Measurements from ENCODE around the gene DUSP7. TPM values are rescaled to one million over a fixed set of nuclear protein-coding genes. Genes with fewer than 3 reads are reported as not detected.

The DUSP7 gene
- total RNA-seq, 1 donor from 2014 or later, result 19.4 TPM

- DNase-seq (ENCODE audit: extremely low spot score, unreplicated experiment), result no peak
- Mint-ChIP-seq H3K4me3 (ENCODE audit: unreplicated experiment) (peak overlapping the region; percentile 87), H3K9me3 (ENCODE audit: unreplicated experiment) (no peaks in the 10 kb centered on the region), H3K27me3 (ENCODE audit: unreplicated experiment) (no peaks in the 10 kb centered on the region), H3K36me3 (ENCODE audit: unreplicated experiment) (peaks cover 10% of the 10 kb centered on the region), H3K27ac (ENCODE audit: unreplicated experiment) (peak overlapping the region; percentile 76), H3K4me1 (ENCODE audit: unreplicated experiment) (peaks cover 36% of the 10 kb centered on the region)
- TF ChIP-seq, protein P1, sequence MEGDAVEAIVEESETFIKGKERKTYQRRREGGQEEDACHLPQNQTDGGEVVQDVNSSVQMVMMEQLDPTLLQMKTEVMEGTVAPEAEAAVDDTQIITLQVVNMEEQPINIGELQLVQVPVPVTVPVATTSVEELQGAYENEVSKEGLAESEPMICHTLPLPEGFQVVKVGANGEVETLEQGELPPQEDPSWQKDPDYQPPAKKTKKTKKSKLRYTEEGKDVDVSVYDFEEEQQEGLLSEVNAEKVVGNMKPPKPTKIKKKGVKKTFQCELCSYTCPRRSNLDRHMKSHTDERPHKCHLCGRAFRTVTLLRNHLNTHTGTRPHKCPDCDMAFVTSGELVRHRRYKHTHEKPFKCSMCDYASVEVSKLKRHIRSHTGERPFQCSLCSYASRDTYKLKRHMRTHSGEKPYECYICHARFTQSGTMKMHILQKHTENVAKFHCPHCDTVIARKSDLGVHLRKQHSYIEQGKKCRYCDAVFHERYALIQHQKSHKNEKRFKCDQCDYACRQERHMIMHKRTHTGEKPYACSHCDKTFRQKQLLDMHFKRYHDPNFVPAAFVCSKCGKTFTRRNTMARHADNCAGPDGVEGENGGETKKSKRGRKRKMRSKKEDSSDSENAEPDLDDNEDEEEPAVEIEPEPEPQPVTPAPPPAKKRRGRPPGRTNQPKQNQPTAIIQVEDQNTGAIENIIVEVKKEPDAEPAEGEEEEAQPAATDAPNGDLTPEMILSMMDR (IDR thresholded peaks at IDR 0.05), result no peak
Measured at GRCh38 chr3:52055537-52056351, 627 bp downstream of the DUSP7 start.

DNA sequence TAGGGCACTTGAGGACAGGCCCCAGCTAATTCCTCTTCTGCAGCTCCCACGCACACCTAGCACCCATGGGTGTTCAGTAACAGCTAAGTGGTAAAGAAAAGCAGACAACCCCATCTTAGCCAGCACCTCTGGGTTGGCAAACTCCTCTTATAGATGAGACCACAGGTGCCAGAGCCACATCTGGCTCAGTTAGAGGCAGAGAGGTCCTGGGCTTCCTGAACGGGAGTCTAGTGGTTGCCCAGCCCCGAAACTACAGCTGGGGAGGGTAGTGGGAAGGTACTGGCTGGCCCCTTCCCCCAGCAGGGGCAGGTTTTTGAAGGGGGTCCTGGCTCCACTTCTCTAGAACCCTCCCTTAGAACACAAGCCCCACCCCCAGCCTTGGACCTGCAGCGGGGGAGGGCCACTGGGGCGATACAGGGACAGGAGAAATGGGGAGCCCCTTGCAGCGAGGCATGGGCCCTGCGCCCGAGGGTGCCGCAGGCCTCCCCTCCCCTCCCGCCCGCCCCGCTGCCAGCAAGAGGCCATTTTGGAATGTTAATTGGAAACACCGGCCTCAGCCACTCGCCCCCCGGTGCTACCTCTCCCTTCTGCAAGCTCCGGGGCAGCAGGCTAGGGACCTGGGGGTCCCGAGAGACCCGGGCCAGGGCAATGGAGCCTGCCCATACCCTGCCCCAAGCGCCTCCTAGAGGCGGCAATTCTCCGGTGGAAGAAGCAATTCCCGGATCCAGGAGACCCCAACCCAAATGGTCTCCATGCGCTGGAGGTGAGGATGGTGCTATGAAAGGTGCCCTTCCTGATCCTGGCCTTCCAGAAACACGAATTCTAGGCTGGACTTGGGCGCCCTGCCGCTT lies 1.5 kb downstream of the DUSP7 start:
- no peaks in the 10 kb centered on the region for H3K9me3 Mint-ChIP-seq (ENCODE audit: unreplicated experiment)
- peaks cover 18% of the 10 kb centered on the region for H3K36me3 Mint-ChIP-seq (ENCODE audit: unreplicated experiment)
- TF ChIP-seq, protein P1 (IDR thresholded peaks at IDR 0.05), result peak; percentile 56
- H3K4me3 Mint-ChIP-seq (ENCODE audit: unreplicated experiment), result peak overlapping the region; percentile 87
- H3K27ac Mint-ChIP-seq (ENCODE audit: unreplicated experiment), result peak overlapping the region; percentile 97
- DNase-seq (ENCODE audit: extremely low spot score, unreplicated experiment), result no peak
- H3K27me3 Mint-ChIP-seq (ENCODE audit: unreplicated experiment), result no peaks in the 10 kb centered on the region
- H3K4me1 Mint-ChIP-seq (ENCODE audit: unreplicated experiment), result peaks cover 36% of the 10 kb centered on the region

DNA sequence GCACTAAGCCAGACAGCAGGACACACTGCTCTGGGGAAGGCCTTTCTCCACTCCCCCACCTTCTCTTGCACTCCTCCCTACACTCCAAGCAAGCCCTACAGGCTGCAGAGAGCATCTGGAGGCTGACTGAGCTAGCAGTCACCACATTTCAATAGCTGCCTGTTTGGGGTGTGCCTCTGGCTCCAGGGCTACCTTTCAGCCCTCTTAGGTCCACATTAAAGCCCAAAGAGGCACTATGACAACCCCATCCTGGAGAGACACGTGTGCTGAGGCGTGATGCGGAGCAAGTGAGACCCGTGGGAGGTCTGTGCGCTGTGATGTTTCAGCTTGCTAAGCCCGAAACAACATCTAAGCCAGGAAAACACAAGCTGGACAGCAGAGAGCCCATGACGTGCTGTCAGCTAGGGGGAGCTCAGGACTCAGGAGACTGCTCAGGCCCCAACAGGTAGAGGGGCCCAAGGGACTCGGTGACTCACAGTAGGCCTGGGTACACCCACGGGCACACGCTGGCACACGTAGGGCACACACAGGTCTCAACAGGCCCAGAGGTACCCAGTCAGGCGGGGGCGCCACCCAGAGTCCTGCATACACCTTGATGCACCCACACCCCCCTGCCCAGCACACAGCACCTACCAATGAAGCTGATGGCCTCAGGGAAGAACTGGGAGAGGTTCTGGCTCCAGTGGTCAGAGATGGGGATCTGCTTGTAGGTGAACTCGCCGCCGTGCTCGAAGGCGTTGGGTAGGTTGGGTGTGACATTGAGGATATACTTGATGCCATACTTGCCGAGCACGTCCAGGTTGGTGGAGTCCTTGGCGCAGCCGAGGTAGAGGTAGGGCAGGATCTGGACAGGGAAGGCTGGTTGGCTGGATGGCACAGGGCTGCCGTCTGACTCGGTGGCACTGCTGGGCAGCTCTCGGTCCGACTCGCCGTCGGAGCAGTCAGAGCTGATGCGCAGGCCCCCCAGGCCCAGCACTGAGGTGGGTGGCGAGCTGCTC lies 2.8 kb downstream of the DUSP7 start:
- DNase-seq (ENCODE audit: extremely low spot score, unreplicated experiment), result no peak
- Mint-ChIP-seq H3K4me1 (ENCODE audit: unreplicated experiment) (peaks cover 47% of the 10 kb centered on the region), H3K27me3 (ENCODE audit: unreplicated experiment) (no peaks in the 10 kb centered on the region), H3K9me3 (ENCODE audit: unreplicated experiment) (no peaks in the 10 kb centered on the region), H3K4me3 (ENCODE audit: unreplicated experiment) (peak overlapping the region; percentile 87), H3K36me3 (ENCODE audit: unreplicated experiment) (peaks cover 22% of the 10 kb centered on the region), H3K27ac (ENCODE audit: unreplicated experiment) (peak overlapping the region; percentile 97)
- TF ChIP-seq, protein P1 (IDR thresholded peaks at IDR 0.05), result peak; percentile 10

DNA sequence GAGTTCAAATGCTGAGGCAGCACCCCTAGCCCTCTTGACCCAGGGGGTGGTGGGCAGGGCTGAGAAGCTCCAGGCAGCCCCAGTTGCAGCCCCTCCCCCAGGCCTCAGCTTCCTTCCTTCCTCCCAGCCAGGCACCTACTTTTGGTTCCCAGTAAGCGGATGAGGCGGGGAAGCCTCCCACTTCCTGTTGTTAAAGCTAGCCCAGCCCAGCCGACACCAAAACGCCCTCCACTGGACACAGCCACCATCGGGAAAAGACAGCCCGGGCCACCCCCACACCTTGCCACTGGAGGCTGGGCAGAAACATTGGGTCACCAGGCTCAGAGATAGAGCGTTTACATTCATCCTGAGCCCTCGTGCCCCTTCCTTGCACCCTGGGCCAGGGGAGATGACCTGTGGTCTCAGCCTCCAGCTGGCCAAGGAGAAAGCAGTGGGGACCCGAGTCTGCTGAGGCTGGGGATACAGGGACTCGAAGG lies 3.5 kb downstream of the DUSP7 start:
- DNase-seq (ENCODE audit: extremely low spot score, unreplicated experiment), result peak; percentile 88
- H3K36me3 Mint-ChIP-seq (ENCODE audit: unreplicated experiment), result peaks cover 22% of the 10 kb centered on the region
- H3K4me1 Mint-ChIP-seq (ENCODE audit: unreplicated experiment), result peaks cover 54% of the 10 kb centered on the region

More for the DNA sequence above, 3.5 kb downstream of the DUSP7 start:
- Mint-ChIP-seq H3K27ac (ENCODE audit: unreplicated experiment) (peak overlapping the region; percentile 97), H3K27me3 (ENCODE audit: unreplicated experiment) (no peaks in the 10 kb centered on the region), H3K4me3 (ENCODE audit: unreplicated experiment) (peak overlapping the region; percentile 87), H3K9me3 (ENCODE audit: unreplicated experiment) (no peaks in the 10 kb centered on the region)
- TF ChIP-seq, protein P1 (IDR thresholded peaks at IDR 0.05), result peak; percentile 61
